ENCODE data around the gene HOXB4. TPM values are rescaled to one million over a fixed set of nuclear protein-coding genes. Genes with fewer than 3 reads are reported as not detected.

The HOXB4 gene
- total RNA-seq, 1 donor from 2014 or later = not detected

- Histone ChIP-seq H3K4me3 (ENCODE audit: low read depth, low read length) (no peak overlapping the region), H3K36me3 (ENCODE audit: control insufficient read depth, insufficient read depth, low read length) (no peaks in the 10 kb centered on the region), H3K27me3 (ENCODE audit: control insufficient read depth, insufficient read depth, low read length) (peaks cover 86% of the 10 kb centered on the region)
- DNase-seq (ENCODE audit: low read depth) (no peak), FAIRE-seq (no peak)
- no peak for TF ChIP-seq CTCF (IDR thresholded peaks at IDR 0.05; ENCODE audit: insufficient read depth, low read length, severe bottlenecking)
Observed at GRCh38 chr17:48583708-48584222, 5.6 kb upstream of the HOXB4 start.

GRCh38 chr17:48582750-48583069 lies 4.6 kb upstream of the HOXB4 start:
- H3K4me3 ChIP-seq (ENCODE audit: low read depth, low read length) = no peak overlapping the region
- DNase-seq (ENCODE audit: low read depth) (no peak), FAIRE-seq (no peak)
- H3K27me3 ChIP-seq (ENCODE audit: control insufficient read depth, insufficient read depth, low read length) = peaks cover 83% of the 10 kb centered on the region
- H3K36me3 ChIP-seq (ENCODE audit: control insufficient read depth, insufficient read depth, low read length) = no peaks in the 10 kb centered on the region
- TF ChIP-seq CTCF (IDR thresholded peaks at IDR 0.05; ENCODE audit: insufficient read depth, low read length, severe bottlenecking) = no peak

DNA sequence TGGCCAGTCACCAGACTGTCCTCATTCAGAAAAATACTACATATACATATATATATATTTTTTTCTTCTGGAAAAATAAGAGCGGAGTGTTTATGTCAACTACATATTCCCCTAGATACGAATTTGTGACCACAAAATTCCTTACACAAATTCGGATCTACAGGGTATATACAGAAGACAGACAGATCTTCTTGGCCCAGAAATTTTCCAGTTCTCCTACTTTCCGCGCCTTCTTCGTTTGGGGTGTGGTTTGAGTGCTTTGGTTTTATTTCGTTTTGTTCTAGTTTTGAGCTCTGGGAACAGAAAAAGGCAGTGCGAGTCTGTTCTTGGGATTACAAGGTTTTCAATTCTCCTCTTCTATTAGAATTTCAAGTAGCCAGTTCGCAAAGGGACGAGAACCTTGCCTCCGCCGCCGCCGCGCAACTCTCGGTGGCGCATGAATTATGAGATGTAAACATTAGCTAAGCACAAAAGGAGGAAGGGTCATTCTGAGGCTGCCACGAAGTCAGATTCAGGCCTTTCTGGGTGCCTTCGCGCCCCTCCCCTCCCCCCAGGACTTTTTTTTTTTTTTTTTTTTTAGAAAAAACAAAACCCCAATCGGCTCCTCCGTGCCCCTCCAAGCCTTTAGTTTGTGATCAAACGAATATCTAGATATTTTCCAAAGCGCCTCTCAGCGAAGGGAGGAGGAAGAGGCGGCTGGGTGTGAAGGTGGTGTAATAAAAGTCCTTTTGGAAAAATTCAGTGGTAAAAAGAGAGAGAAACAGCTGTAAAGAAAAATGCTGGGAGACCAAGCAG lies 1.8 kb upstream of the HOXB4 start:
- H3K4me3 ChIP-seq (ENCODE audit: low read depth, low read length) = no peak overlapping the region
- DNase-seq (ENCODE audit: low read depth) = peak; percentile 2
- FAIRE-seq = no peak

GRCh38 chr17:48579471-48579759 lies 1.3 kb upstream of the HOXB4 start:
- Histone ChIP-seq H3K27me3 (ENCODE audit: control insufficient read depth, insufficient read depth, low read length) (peaks cover 84% of the 10 kb centered on the region), H3K36me3 (ENCODE audit: control insufficient read depth, insufficient read depth, low read length) (no peaks in the 10 kb centered on the region), H3K4me3 (ENCODE audit: low read depth, low read length) (no peak overlapping the region)
- FAIRE-seq (no peak), DNase-seq (ENCODE audit: low read depth) (peak; percentile 2)
- TF ChIP-seq CTCF (IDR thresholded peaks at IDR 0.05; ENCODE audit: insufficient read depth, low read length, severe bottlenecking) = no peak

More for the DNA sequence above, 1.8 kb upstream of the HOXB4 start:
- Histone ChIP-seq H3K36me3 (ENCODE audit: control insufficient read depth, insufficient read depth, low read length) (no peaks in the 10 kb centered on the region), H3K27me3 (ENCODE audit: control insufficient read depth, insufficient read depth, low read length) (peaks cover 84% of the 10 kb centered on the region)
- TF ChIP-seq CTCF (IDR thresholded peaks at IDR 0.05; ENCODE audit: insufficient read depth, low read length, severe bottlenecking) = no peak

DNA sequence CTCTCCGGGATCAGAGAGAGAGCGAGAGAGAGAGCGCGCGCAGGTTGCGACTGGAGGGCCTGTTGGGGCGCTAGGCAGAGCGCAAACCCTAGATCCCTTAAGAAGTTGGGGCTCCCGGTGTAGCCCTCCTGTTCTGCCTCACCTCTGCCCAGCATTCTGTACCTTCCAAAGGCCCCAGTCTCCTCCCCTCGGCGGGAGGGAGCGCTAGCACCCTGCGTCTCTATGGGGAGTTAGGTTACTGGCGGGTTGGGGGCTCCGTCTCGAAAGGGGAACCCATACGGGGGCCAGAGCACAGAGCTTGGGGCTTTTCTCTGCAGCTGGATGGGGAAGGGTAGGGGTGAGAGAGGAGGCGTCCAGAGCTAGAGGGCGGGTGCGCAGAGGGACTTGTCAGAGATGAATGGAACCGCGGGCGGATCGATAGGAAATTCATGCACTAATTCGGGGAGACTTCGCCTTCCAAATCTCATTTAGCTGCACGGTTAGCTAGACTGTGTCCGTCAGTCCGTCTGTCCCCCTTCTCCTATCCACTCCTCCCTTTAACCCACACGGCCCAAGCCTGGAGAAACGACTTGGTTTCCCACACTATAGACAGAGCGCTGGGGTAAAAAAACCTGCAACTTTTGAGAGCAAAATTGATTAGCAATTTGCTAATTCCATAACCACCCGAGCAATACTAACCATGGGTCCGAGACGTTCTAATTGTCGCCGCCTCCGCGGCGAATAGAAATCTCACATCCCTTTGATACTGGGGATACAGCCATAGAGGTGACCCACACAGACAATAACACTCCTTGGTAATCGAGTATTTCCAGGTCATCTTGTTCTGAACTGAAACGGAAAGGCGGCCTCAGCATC lies 693 bp upstream of the HOXB4 start:
- H3K4me3 ChIP-seq (ENCODE audit: low read depth, low read length) = no peak overlapping the region
- FAIRE-seq (peak; percentile 23), DNase-seq (ENCODE audit: low read depth) (no peak)
- no peaks in the 10 kb centered on the region for H3K36me3 ChIP-seq (ENCODE audit: control insufficient read depth, insufficient read depth, low read length)
- TF ChIP-seq CTCF (IDR thresholded peaks at IDR 0.05; ENCODE audit: insufficient read depth, low read length, severe bottlenecking) = no peak
- H3K27me3 ChIP-seq (ENCODE audit: control insufficient read depth, insufficient read depth, low read length) = peaks cover 86% of the 10 kb centered on the region
